NK-92 (cell line): ENCODE data around the gene CCDC60.

Experiments
- DNase-seq: peaks from one replicate; lab custom pipeline; 2025; ENCODE audit not compliant: unreplicated experiment; lab: John Stamatoyannopoulos, UW

Gene CCDC60, protein sequence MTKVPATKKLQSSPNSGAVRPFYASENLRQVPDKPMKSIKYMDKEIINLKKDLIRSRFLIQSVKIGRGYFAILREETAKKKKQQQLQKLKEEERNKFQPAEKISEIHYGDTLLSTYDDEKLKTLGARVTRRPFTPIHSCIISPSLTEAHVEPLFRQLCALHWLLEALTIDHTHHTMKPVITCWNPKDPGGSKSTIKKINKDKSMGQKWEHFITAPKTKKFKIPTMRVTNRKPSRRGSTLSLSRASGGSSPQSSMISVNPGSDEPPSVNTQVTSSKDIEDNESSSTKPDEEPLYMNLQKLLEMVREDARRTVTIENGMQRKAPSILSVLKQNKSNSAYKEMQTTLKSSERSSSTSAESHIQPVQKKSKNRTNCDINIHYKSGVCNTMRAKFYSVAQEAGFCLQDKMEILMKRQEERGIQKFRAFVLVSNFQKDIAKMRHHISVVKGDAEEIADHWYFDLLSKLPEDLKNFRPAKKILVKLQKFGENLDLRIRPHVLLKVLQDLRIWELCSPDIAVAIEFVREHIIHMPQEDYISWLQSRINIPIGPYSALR

DNA sequence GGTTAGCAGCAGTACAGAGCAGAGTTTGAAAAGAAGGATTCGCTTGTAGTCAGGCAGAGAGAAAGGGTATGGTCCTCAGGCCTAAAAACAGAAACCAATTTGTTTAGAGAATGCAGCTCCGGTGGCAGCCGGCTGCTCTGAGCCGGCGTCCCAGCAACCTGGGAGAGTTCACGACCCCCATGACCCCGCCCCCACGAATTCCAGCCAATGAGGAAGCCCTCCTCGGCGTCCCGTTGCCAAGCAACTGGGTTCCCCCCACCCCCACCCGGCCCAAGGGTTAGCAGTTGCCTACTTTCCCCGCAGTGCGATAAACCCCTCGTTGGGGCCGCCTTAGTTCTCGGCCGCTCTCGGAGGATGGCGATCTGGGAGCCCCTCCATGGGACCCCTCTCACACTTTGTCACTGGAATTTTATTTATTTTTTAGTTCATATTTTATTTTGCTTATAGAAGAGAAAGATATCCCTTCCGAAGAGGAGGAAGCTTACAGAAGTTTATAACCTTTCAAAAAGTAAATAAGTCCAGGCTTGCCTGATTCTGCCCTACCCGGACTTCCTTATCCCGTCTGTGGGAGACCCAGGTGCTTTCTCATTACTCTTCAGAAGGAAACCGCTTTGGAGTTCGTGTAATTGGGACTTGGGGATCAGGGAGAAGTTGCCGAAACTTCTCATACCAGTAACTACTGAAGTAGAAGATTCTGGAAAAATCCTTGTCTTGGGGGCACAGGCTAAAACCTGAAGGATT, at the start of gene CCDC60:
TSS of gene CCDC60 (plus strand) at position 300 of the 741 bp plus-strand sequence. CDS start 448 bp downstream, outside the sequence.
- no peak for DNase-seq

DNA sequence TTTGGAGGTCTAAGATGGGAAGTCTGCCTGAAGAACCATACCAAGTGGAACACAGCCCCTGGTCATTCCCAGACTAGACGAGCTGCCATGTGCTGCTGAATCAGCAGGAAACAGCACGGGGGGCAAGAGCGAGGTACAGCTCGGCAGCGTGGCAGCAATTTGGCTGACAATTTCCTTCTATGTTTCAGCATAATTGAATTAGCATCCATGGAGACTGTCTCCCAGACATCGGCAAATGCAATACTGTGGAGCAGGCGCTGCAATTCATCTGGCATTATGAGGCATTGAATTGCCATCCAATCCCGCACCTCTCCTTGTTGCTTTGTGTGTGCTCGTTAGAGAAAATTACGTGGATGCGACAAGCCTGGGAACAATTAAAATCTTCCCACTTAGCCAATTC, 46.0 kb upstream of the CCDC60 start:
- no peak for DNase-seq

DNA sequence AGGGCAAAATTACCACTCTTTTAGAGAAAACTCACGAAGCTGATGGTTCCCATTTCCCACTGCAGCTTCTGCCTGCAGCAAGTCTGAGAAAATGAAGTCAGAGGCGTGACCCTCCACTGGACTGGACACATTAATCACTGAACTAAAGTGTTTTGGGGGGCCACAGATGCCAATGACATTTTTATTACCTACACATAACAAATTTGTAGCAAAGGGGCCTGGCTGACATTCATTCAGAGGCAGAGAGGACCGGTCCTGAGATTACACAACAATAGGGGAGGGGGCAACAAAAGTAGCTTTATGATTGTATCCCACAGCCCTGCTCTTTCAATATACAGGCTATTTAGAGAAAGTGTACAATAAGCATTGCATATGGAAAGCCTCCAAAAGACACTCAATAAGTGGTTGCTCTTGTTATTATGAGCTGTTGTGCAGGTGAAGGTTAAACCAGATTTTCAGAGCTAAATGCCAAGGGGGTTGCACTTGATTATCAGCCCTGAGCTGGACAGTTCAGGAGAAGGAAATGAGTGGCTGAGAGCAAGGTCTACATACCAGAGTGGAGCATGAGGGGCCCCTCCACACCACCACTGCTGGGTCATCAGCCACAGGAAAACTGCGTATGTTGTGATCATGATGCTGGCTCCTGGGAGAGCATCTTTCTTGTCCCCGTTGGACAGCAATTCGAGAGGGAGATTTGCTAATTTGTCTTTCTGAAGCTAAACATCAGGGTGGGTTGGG, 41.5 kb upstream of the CCDC60 start:
- no peak for DNase-seq

DNA sequence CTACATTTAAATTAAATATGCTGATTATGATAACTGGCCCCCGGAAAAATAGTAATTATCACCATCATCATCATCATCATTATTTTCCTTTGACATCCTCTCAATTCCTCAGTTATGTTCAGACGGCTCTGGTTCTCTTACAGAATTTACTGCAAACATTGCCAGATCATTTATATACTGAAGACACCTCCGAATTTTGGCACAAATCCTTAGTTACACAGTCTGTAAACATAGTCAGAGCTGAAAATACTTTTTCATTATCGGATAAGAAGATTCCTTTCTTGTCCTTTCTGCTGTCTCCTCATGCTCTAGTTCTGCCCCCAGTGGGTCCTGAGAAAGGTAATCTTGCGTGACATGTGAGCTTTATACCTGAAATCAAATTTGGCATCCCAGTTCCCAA, 40.3 kb upstream of the CCDC60 start:
- no peak for DNase-seq

DNA sequence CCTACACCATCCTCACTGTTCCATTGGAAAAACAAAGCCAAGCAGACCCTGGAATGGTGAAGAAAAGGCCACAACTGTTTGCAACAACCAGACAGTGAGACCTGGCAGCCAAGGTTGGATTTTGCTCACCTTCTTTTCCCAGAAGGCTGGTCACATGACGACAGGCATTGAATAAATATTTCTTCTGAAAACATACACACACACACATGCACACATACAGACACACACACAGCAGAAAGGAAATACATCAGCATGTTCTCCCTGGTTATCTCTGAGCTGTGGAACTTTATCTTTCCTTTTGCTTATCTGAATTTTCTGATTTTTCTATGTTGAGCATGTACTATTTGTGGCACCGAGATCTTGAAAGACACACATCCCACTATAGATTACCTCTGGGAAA, 38.0 kb upstream of the CCDC60 start:
- DNase-seq: no peak

DNA sequence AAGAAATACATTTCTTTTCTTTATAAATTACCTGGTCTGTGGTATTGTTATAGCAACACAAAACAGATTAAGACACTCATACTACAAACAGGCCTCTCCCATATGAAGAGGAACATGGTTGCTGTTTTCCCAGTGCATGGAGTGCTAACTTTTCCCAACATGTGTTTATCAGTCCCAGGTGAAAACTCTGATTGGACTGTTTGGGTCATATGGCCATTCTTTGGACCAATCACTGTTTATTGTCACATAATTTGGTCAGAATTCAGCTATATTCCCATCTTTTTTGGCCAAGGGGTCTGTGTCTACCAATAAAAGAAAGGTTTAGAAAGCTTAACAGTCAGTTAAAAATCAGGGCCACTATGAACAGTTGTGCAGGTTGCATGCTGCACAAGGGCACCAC, 35.4 kb upstream of the CCDC60 start:
- DNase-seq: no peak

DNA sequence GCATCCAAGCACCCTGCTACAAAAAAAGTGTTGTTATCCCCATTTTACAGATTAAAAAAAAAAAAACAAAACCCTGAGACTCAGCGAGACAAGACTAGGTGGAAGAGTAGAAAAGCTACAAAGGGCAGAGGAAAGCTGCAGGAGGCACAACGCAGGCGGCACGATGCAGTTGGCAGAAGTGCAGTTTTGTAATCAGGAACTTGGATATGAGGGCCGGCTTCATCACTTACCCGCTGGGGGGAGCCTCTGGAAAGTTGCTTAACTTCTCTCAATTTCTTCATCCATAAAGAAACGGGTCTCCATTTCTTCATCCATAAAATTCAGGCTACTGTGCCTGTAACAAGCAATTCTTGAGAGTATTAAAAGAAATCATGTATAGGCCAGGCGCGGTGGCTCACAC, 33.1 kb upstream of the CCDC60 start:
- DNase-seq: no peak

DNA sequence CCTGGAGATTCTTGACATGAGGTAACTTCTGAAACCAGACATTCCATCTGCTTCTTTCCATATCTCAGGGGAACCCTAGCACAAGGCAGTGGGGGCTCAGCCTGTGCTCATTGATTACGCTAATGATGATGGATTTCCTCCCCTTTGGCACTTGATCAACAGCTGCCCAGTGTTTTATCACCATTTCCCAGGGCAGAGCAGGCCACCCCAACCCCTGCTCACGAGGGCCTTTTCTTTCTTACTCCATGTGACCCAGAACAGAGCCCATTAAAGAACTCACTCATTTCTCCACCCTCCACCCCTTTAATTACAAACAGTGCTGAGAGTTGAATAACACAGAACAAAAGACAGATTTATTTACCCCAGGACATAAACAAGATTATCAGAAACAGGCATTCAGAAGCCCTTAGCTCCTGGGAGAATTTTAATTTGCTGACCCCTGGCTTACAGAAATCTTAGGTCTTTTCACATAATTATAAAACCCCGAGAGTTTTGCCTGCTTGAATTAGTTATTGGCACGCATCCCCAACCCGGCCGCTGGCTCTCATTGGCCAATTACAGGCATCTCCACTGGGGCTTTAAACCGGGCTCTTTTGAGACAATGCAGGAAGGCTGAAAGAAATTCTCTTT, 32.0 kb upstream of the CCDC60 start:
- DNase-seq: no peak

DNA sequence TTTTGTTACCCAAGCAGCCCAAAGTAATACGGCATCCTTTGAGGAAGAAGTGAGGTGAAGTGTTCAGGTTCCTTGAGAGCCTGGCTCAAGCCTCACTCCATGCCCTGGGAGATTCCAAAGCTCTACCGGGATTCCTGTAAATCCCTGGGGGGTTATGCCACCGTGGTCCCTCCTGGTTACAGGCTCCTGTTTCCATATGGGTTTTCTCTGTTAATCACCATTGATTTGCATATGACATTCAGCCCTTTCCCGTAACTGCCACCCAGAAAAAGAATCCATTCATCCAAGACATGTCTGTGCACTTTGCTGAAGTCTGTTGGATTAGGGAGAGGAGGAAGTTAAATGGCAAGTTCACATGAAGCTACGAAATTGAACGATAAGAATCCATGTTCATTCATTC, 27.9 kb upstream of the CCDC60 start:
- DNase-seq: no peak

DNA sequence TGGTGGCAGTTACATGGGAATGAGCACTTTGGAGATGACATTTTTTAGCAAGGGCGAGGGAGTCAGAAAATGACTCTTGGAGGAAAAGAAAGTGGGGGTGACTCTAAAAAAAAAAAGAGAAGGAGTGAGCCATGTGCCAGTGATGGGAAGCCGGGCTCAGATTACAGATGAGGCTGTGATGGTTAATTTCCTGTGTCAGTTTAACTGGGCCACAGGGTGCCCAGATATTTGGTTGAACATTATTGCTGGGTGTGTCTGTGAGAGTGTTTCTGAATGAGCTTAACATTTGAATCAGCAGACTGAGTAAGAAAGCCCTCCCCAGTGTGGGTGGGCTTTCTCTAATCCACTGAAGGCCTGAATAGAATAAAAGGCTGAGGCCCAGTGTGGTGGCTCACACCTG, 26.8 kb upstream of the CCDC60 start:
- DNase-seq: no peak

DNA sequence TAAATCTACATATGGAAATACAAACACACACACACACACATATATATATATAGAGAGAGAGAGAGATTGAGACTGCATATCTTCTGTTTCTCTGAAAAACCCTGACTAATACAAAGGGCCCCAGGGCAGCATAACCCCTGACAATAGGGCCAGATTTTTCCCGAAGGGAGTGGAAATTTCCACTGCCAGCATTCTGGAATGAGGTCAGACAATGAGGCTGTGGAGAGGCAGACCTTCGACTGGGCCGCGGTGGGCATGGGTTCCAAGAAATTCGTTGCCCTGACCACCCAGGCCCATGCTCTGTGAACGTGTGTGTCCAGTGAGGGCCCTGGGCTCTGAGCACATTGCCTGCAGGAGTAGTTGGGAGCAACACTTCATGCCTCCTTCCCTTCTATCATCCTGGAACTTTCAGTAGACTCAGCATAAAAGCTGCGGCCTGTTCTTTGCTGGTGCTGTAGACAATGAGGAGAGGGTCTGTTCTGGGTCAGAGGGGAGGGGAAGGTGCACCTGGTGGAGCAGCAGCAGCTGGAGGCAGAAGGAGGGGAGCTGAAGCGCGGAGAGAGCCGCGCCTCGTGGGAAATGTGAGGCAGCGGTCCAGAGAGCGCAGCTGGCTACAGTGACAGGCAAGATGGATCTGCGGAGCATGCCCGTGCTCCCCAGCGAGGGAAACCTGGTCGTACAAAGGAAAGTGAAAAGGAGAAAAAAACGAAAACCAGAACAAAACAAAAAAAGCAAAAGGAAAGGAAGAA, 25.6 kb upstream of the CCDC60 start:
- DNase-seq: no peak

DNA sequence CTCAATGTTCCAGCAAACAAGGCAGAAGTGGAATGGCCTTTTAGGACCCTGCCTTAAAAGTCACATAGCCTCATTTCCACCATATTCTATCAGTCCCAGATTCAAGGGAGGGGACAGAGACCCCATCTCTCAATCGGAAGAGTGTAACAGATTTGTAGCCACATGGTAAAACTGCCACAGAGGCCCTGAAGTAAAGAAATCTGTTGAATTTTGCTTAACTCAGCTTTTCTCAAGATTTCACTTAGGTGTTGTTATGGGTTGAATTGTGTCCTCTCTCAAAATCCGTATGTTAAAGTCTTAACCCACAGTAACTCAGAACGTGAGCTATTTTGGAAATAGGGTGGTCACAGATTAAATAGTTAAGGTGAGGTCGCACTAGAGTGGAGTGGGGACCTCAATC, 22.7 kb upstream of the CCDC60 start:
- DNase-seq: no peak

DNA sequence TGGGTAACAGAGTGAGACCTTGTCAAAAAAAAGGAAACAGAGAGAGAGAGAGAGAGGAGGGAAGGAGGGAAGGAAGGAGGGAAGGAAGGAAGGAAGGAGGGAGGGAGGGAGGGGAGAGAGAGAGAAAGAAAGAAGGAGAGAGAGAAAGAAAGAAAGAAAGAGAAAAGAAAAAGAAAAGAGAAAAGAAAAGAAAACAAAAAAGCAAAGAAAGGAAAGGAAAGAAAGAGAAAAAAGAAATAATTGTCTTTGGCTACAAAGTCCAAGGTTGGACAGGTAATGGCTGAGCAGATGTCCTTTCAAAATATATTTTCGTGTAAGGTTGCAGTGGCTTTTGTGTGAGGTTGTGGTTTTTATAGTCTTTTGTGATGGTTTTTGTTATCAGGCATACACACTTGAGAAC, 21.6 kb upstream of the CCDC60 start:
- no peak for DNase-seq

DNA sequence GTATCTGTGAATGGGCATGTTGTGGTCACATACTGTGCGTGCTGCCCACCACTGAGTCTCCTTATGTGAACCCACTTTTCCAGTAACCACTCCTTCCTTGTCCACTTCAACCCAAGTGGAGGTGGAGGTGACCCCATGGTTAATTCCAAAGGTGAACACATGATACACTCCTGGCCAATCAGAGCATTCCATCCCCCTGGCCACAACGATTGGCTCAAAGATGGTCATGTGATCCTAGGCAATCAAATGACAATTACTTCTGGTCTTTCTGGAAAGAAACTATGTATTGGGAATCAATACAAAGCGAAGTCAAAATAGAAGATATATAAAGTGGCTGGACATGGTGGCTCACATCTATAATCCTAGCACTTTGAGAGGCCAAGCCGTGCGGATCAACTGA, 20.2 kb upstream of the CCDC60 start:
- no peak for DNase-seq

DNA sequence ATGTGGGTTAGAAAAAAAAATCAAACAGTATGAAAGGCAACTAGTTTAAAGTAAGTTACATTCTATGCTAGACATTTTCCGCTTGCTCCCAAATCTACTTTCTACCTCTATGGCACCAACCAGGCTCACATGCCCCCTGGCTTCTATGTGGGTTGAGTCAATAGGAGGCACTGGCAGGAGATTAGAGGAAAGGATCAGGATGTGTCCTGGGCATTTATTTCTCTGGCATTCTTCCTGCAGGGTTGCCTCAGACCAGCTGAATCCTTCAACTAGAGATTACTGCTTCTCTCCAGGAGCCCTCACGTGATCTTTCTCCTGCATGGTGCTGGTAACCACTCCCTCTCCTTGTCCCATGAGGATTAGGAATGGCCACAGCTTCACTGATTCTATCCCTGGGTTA, 14.9 kb upstream of the CCDC60 start:
- DNase-seq: no peak

DNA sequence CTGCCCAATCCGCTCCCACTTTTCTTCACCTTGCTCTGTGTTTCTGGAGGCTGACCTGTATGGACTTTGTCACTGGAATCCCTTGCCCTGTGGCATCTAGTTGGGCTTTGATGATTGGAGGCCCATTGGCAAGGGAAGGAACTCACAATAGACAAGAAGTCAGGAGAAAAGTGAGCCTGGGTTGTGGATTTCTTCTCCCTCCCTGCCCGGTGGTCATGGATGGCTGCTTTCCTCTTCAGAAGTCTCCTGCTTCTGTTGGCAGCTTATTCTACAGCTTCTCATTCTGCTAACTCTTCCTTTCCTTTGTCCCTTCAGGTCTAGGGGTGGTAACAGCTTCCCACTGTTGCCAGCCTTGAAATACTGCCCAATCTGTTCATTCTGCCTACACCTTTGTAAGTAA, 13.9 kb upstream of the CCDC60 start:
- DNase-seq: no peak

DNA sequence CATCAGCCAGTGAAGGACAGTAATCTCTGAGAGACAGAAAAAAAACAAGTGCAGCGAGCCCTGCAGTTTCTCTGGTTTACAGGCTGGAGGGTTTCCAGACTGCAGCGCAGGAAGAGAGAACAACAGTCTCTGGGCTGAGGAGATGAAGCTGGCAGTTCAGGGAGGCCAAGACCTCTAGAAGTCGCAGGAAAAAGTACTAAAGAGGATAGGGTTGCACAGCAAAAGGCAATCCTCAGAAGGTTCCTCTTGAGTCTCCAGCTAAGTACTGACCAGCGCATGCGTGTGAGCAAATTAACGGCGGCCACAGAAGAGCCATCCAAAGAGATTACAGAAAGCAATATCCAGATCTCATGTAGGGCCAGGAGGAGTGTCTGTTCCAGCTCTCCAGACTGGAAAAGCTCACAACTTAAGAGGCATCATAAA, 12.2 kb upstream of the CCDC60 start:
- no peak for DNase-seq

DNA sequence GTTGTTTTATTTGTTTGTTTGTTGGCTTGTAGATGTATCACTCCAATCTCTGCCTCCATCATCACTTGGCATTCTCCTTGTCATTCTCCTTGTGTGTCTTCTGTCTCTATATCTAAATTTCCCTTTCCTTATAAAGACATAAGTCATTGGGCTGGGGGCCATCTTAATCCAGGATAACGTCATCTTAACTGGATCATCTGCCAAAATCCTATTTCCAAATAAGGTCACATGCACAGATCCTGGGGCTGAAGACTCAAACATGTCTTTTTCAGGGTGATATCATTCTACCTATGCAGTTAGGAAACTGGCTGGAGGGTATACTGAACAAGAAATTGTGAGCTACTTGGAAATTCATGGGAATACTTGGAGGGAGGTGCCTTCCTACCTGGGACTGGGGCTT, 8.7 kb upstream of the CCDC60 start:
- DNase-seq: no peak

DNA sequence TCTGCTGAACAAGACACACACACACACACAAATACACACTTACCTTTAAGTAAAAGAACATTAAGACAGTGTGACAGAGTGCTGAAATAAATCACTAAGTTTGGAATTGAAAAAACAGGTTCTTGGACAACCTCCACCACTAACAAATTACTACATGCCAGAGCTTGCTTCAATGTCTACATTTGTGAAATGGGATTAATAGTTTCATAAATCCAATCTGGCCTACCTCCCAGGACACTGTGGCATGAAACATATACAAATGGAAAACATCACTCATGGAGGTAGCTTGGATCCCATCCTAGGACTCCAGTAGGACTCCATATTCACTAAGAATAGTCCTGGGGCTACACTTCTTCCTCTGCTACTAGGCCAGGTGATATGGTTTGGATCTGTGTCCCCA, 8.2 kb upstream of the CCDC60 start:
- no peak for DNase-seq

DNA sequence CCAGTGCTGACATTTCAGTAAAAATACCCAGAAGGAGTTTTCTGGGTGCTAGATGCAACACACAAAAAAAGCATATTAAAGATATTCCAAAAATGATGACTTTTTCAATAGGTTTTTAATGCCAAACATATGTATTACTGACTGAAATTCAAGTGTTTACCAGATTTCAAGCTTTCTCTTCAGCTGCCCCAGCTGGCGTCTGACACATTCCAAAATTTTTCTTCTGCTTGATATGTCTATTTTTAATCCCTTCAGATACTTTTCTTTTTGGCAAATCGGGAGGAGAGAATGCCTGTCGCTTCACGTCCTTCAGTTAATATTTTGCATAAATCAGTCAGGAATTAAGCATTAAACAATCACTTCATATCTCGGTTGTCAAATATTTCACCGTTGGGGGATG, 7.1 kb upstream of the CCDC60 start:
- no peak for DNase-seq
